ENCODE results near the gene TBC1D17. TPM values are rescaled to one million over a fixed set of nuclear protein-coding genes. Genes with fewer than 3 reads are reported as not detected.

The TBC1D17 gene
- total and polyA plus RNA-seq, 11 donors, result 30.1 to 54.8 (median 38.1) TPM

- intact Hi-C loops (cut with DNase I), result loop anchor here in 6 of 10 donors (5.0 to 10.0 kb wide), 4 partner anchors 48 to 190 kb away; partner anchors contain the start of genes MED25 (in 4 of the 6), AP2A1 (in 2 of the 6) and PRMT1 (in 2 of the 6)
- Histone ChIP-seq H3K36me3 (peaks cover 0 to 50% (median 44%) of the 10 kb centered on the region in 9 donors), H3K4me1 (peaks cover 7 to 60% (median 38%) of the 10 kb centered on the region in 12 donors), H3K27me3 (no peaks in the 10 kb centered on the region), H3K9me3 (no peaks in the 10 kb centered on the region), H3K4me3 (peak overlapping the region in 1 of 12 donors; percentile 5), H3K27ac (peak overlapping the region in 2 of 12 donors; percentile 9 to 93)
- TF ChIP-seq CTCF (IDR thresholded peaks at IDR 0.05) (no peak), POLR2A (IDR thresholded peaks at IDR 0.05) (no peak)
- ATAC-seq, result no peak
- no peak for DNase-seq
- 89 to 93% (median 91%) methylated on average over 13 of the region's 13 CpGs for WGBS, 4 donors
Measured at GRCh38 chr19:49864890-49865289, 12.6 kb upstream of the TBC1D17 start.

- peak in 1 of 2 donors; percentile 67 for TF ChIP-seq POLR2A (IDR thresholded peaks at IDR 0.05)
- TF ChIP-seq CTCF (IDR thresholded peaks at IDR 0.05), result no peak
- peaks cover 0 to 38% (median 26%) of the 10 kb centered on the region in 9 donors for H3K36me3 ChIP-seq
- peak; percentile 30 to 69 (median 65) for ATAC-seq
- H3K27ac ChIP-seq, result peak within 1 kb of the TSS; percentile 59 to 98 (median 94)
- 0 to 1% (median 0%) methylated on average over 47 to 65 of the region's 65 CpGs for WGBS, 4 donors
- no peaks in the 10 kb centered on the region for H3K27me3 ChIP-seq
- peak; percentile 92 to 95 (median 94) for DNase-seq
- no peaks in the 10 kb centered on the region for H3K9me3 ChIP-seq
- H3K4me3 ChIP-seq, result peak within 1 kb of the TSS; percentile 61 to 92 (median 82)
- peaks cover 9 to 59% (median 43%) of the 10 kb centered on the region in 12 donors for H3K4me1 ChIP-seq
- intact Hi-C loops (cut with DNase I), result loop anchor here in 7 of 10 donors (1.0 to 10.0 kb wide), 7 partner anchors 16 to 192 kb away; partner anchors contain the start of genes MED25 (in 5 of the 7), AP2A1 (in 2 of the 7), PRMT1 (in 2 of the 7) and FUZ (in 1 of the 7)
Measured at GRCh38 chr19:49866933-49867782, 10.3 kb upstream of the TBC1D17 start, which contains the start of gene PNKP. Gene PNKP, minus strand, starts transcription at chr19:49867576. Its CDS starts 372 bp downstream, at chr19:49867204.

- H3K27me3 ChIP-seq, result no peaks in the 10 kb centered on the region
- H3K27ac ChIP-seq, result peak overlapping the region; percentile 35 to 98 (median 93)
- 1 to 3% (median 2%) methylated on average over 10 to 15 of the region's 15 CpGs for WGBS, 4 donors
- no peak for TF ChIP-seq POLR2A (IDR thresholded peaks at IDR 0.05)
- TF ChIP-seq CTCF (IDR thresholded peaks at IDR 0.05), result no peak
- peaks cover 9 to 59% (median 43%) of the 10 kb centered on the region in 12 donors for H3K4me1 ChIP-seq
- H3K36me3 ChIP-seq, result peaks cover 0 to 33% (median 11%) of the 10 kb centered on the region in 9 donors
- peak; percentile 6 to 19 (median 11) for ATAC-seq
- no peak for DNase-seq
- intact Hi-C loops (cut with DNase I), result loop anchor here in 6 of 10 donors (5.0 to 10.0 kb wide), 4 partner anchors 52 to 194 kb away; partner anchors contain the start of genes MED25 (in 4 of the 6), AP2A1 (in 2 of the 6) and PRMT1 (in 2 of the 6)
- H3K4me3 ChIP-seq, result peak overlapping the region in 11 of 12 donors; percentile 11 to 72 (median 55)
- no peaks in the 10 kb centered on the region for H3K9me3 ChIP-seq
Measured at GRCh38 chr19:49869009-49869483, 8.5 kb upstream of the TBC1D17 start.

All from heart left ventricle (tissue), 16 donors.